ENCODE data around the gene ESYT3. TPM values are rescaled to one million over a fixed set of nuclear protein-coding genes. Genes with fewer than 3 reads are reported as not detected.

ESYT3 gene
- total and polyA plus RNA-seq, 9 of the 15 experiments (the other 6 are each of a cell fraction or from before 2014, with no cell fraction given), result not detected

DNA sequence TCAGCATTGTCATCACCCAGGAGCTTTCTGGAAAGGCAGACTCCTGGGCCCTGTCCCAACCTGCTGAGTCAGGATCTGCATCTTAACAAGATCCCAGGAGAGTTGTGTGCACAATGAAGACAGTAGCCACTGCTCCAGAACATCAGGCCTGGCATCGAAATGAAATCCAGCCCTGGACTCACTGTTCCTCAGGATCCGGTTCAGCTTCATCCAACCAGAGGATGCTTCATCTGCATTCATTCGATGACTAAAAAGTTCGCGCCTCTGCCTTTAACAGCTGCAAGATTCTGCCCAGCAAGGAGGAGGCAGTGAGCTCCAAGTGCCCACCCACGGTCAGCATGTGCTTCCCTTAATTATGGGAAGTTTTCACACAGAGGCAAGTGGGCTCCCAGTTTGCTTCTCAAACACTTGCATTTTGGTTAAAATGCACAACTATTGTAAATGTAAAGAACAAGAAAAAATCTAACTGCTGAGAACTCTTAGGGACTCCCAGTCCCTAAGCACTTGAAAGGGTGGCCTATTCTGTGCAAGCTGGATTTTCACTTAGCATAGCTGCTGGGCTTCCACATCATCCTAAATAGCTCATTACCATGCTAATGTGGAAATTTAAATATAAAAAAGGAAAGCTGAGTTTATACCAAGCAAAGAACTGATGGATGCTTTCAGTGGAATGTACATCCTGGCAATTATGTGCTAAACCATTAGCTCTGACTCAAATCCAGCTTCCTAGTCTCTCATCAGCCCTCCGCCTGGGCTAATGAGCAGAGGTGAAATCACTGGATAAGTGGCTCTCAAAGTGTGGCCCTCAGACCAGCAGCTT lies 25.5 kb upstream of the ESYT3 start:
- H3K4me3 ChIP-seq, result no peak overlapping the region
- no peaks in the 10 kb centered on the region for H3K9me3 ChIP-seq (replicated peaks; ENCODE audit: control insufficient read depth, insufficient read depth, low read depth, low read length)
- no peak overlapping the region for H3K9ac ChIP-seq (ENCODE audit: insufficient read depth in 1 of 2, low read depth in 2 of 2, low read length in 2 of 2)
- peaks cover 0 to 11% of the 10 kb centered on the region in 2 experiments; a peak in 2 of 5 replicates for H3K27me3 ChIP-seq (ENCODE audit: control insufficient read depth in 2 of 2, insufficient read depth in 2 of 2, low read length in 2 of 2)
- CTCF ChIA-PET (ENCODE audit: low intra/inter-chr PET ratio), result no interaction called here
- DNase-seq (ENCODE audit: extremely low read depth in 1 of 4, low spot score in 3 of 4), result no peak
- POLR2A ChIA-PET, result no interaction called here
- no peaks in the 10 kb centered on the region for H4K20me1 ChIP-seq (replicated peaks; ENCODE audit: control insufficient read depth, insufficient read depth, low read length)
- no peak overlapping the region for H3K27ac ChIP-seq (ENCODE audit: extremely low read depth, low read depth, low read length)
- H3K4me2 ChIP-seq (ENCODE audit: insufficient read depth, low read length), result no peak overlapping the region
- 50% methylated on average over 7 of the region's 7 CpGs for WGBS (ENCODE audit: insufficient coverage, low coverage, missing lambda C conversion rate)
- no peak for FAIRE-seq
- no peaks in the 10 kb centered on the region for H3K9me1 ChIP-seq (ENCODE audit: control insufficient read depth, insufficient read depth, low read length)
- H2AFZ ChIP-seq (ENCODE audit: low read depth, low read length), result no peak overlapping the region
- in situ Hi-C loops (cut with MboI), result no loop called here
- H3K36me3 ChIP-seq (ENCODE audit: control insufficient read depth, insufficient read depth, low read length), result no peaks in the 10 kb centered on the region
- no peaks in the 10 kb centered on the region for H3K79me2 ChIP-seq (ENCODE audit: control insufficient read depth, insufficient read depth, low read length)
- H3K4me1 ChIP-seq (replicated peaks in 1 of 2; ENCODE audit: control insufficient read depth in 2 of 2, insufficient read depth in 2 of 2, low read length in 2 of 2), result peaks cover 5 to 12% of the 10 kb centered on the region in 2 experiments; a peak in 3 of 5 replicates
- ATAC-seq, result no peak
- intact Hi-C loops (cut with micrococcal nuclease), result loop anchor here (5.0 kb wide), 1 partner anchor 77 kb away; no protein-coding TSS in a partner anchor
- BruUV-seq (replicated peaks), result no TSS peak
- TF ChIP-seq MAFG (tag; conservative IDR thresholded peaks at IDR 0.05) (peak; percentile 20; the same call in 1 of the 2 replicates), C11orf30 (IDR thresholded peaks at IDR 0.05; ENCODE audit: low read depth) (peak; percentile 34; the same call in 1 of the 2 replicates), GABPB1 (CRISPR knock-in tag; IDR thresholded peaks at IDR 0.05) (no peak)

DNA sequence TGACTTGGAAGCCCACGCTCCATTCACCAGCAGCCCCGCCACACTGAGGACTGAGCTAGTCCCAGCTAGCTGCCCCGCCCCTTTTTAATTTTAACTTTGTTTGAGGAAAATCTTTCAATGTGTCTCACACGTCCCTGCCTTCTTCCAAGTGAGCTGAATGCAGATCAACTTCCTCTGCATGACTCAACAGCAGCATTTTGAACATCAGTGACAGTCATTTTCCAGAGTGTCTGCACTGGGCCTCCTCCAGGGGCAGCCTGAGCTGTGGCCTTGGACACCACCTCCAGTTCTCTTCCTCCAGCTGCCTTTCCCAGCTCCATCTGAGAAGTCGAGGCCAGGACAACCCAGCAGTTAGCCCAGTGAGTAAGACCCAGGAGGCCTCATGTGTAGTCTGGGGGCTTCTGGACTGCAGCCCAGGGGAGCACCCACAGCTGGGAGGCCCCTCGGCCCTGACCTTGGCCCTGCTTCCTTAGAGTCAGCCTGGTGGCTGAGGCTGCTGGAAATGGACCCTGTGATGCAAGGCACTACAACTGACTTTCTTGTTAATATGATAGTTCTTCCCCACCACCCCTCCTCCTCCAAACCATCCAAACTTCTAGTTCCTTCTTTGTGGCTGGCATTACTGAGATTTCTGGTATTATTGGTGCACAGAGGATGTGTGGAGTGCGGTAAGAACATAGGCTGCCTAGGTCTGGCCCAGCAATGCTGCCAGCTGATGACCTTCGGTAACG lies 21.4 kb upstream of the ESYT3 start:
- Histone ChIP-seq H3K9me1 (ENCODE audit: control insufficient read depth, insufficient read depth, low read length) (no peaks in the 10 kb centered on the region), H3K9me3 (replicated peaks; ENCODE audit: control insufficient read depth, insufficient read depth, low read depth, low read length) (no peaks in the 10 kb centered on the region), H3K27me3 (ENCODE audit: control insufficient read depth in 2 of 2, insufficient read depth in 2 of 2, low read length in 2 of 2) (no peaks in the 10 kb centered on the region), H3K9ac (ENCODE audit: insufficient read depth in 1 of 2, low read depth in 2 of 2, low read length in 2 of 2) (no peak overlapping the region), H3K79me2 (ENCODE audit: control insufficient read depth, insufficient read depth, low read length) (no peaks in the 10 kb centered on the region), H2AFZ (ENCODE audit: low read depth, low read length) (no peak overlapping the region), H4K20me1 (replicated peaks; ENCODE audit: control insufficient read depth, insufficient read depth, low read length) (no peaks in the 10 kb centered on the region), H3K4me1 (replicated peaks in 1 of 2; ENCODE audit: control insufficient read depth in 2 of 2, insufficient read depth in 2 of 2, low read length in 2 of 2) (peaks cover 5 to 12% of the 10 kb centered on the region in 2 experiments; a peak in 3 of 5 replicates), H3K4me3 (no peak overlapping the region), H3K36me3 (ENCODE audit: control insufficient read depth, insufficient read depth, low read length) (no peaks in the 10 kb centered on the region), H3K4me2 (ENCODE audit: insufficient read depth, low read length) (no peak overlapping the region), H3K27ac (ENCODE audit: extremely low read depth, low read depth, low read length) (no peak overlapping the region)
- WGBS (ENCODE audit: insufficient coverage, low coverage, missing lambda C conversion rate), result 47% methylated on average over 8 of the region's 9 CpGs
- ATAC-seq, result peak; percentile 61
- ChIA-PET POLR2A (no interaction called here), CTCF (ENCODE audit: low intra/inter-chr PET ratio) (no interaction called here)
- FAIRE-seq, result no peak
- intact Hi-C loops (cut with micrococcal nuclease), result no loop called here
- in situ Hi-C loops (cut with MboI), result no loop called here
- no TSS peak for BruUV-seq (replicated peaks)
- DNase-seq (ENCODE audit: extremely low read depth in 1 of 4, low spot score in 3 of 4), result peak in 1 of 4 experiments; percentile 21
- TF ChIP-seq, protein P1, sequence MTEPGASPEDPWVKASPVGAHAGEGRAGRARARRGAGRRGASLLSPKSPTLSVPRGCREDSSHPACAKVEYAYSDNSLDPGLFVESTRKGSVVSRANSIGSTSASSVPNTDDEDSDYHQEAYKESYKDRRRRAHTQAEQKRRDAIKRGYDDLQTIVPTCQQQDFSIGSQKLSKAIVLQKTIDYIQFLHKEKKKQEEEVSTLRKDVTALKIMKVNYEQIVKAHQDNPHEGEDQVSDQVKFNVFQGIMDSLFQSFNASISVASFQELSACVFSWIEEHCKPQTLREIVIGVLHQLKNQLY (CRISPR knock-in tag; conservative IDR thresholded peaks at IDR 0.05), result no peak
- TF ChIP-seq SPI1 (IDR thresholded peaks at IDR 0.05; ENCODE audit: borderline replicate concordance, low read depth, low read length), result 0 out of 2 replicates have a peak, but pooled peaks have one; percentile 17
- TF ChIP-seq, protein P2, sequence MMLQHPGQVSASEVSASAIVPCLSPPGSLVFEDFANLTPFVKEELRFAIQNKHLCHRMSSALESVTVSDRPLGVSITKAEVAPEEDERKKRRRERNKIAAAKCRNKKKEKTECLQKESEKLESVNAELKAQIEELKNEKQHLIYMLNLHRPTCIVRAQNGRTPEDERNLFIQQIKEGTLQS (IDR thresholded peaks at IDR 0.05), result peak; percentile 37
- TF ChIP-seq, protein P2 (CRISPR knock-in tag; conservative IDR thresholded peaks at IDR 0.05), result no peak
- peak; percentile 19; the same call in 1 of the 2 replicates for TF ChIP-seq JUND (IDR thresholded peaks at IDR 0.05; ENCODE audit: borderline replicate concordance, low read depth, low read length)
- TF ChIP-seq JUND (tag; IDR thresholded peaks at IDR 0.05; ENCODE audit: borderline replicate concordance, low read depth, low read length), result no peak
- no peak for TF ChIP-seq SRSF9 (IDR thresholded peaks at IDR 0.05; ENCODE audit: borderline replicate concordance, low read depth, low read length)

Data from K562 (cell line).